ENCODE data around the gene SPTLC2.
A peak's percentile ranks its signal among the peaks of the same experiment; 100 is the strongest.
"Not testable (repeated sequence)": the region's sequence is repeated elsewhere in the genome, so short reads cannot be mapped to it uniquely, and the experiment has no call there.

SPTLC2 gene

DNA sequence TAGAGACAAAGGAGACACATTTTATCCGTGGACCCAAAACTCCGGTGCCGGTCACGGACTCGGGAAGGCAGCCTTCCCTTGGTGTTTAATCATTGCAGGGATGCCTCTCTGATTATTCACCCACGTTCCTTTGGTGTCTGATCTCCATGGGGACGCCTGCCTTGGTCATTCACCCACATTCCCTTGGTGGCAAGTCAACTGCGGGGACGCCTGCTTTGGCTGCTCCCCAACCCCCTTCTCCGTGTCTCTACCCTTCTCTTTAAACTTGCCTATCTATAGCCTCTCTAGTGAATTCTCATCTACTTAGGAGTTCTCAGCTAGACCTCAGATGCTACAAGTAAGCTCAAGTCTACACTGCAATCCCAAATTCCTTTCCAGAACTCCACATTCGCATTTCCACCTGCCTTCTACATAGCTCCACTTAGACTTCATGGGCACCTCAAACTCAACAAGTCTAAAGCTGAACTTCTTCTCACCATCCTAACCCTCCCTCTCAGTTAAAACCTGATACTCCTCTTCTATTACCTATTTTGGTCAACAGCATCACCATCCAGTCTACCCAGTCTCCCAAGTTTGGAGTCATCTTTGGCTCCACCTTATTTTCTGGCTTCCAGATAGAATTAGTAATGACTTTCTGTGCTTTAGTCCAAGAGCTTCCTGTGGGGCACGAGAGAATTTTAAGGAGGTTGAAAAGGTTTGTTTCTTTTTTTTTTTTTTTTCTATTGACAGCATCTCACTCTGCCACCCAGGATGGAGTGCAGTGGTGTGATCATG, 14.4 kb downstream of the SPTLC2 start:
- no peaks in the 10 kb centered on the region for H3K36me3 ChIP-seq (ENCODE audit: control insufficient read depth, insufficient read depth, low read length)
- no peaks in the 10 kb centered on the region for H3K27me3 ChIP-seq (ENCODE audit: control insufficient read depth, insufficient read depth, low read length)
- H3K9ac ChIP-seq (ENCODE audit: low read length): no peak overlapping the region
- H3K9me3 ChIP-seq (ENCODE audit: control insufficient read depth, low read length): no peaks in the 10 kb centered on the region
- H3K4me3 ChIP-seq (ENCODE audit: low read length): no peak overlapping the region
- H3K4me1 ChIP-seq (ENCODE audit: control insufficient read depth, insufficient read depth, low read length): peaks cover 69% of the 10 kb centered on the region

DNA sequence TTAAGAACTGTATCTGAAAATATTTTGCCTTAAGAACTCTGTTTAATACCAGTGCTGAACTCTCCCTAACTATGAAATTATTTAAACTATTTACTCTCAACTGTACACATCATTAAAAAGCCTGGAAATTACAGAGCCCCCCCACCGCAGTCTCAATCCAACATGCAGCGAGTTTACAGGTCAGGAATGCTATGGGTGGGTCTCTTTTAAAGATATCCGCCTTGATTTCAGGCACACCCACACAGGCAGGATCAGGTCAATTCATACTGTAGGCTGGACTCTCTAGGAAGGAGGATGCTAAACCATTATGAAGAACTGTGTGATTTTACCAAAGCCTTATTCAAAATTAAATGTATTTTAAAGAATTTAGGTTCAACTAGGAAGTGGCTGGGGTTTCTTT, 16.5 kb downstream of the SPTLC2 start:
- peak overlapping the region; percentile 7 for H3K9ac ChIP-seq (ENCODE audit: low read length)
- H3K9me3 ChIP-seq (ENCODE audit: control insufficient read depth, low read length): no peaks in the 10 kb centered on the region
- H3K4me3 ChIP-seq (ENCODE audit: low read length): no peak overlapping the region
- H3K27me3 ChIP-seq (ENCODE audit: control insufficient read depth, insufficient read depth, low read length): no peaks in the 10 kb centered on the region
- no peaks in the 10 kb centered on the region for H3K36me3 ChIP-seq (ENCODE audit: control insufficient read depth, insufficient read depth, low read length)
- H3K4me1 ChIP-seq (ENCODE audit: control insufficient read depth, insufficient read depth, low read length): peaks cover 51% of the 10 kb centered on the region

DNA sequence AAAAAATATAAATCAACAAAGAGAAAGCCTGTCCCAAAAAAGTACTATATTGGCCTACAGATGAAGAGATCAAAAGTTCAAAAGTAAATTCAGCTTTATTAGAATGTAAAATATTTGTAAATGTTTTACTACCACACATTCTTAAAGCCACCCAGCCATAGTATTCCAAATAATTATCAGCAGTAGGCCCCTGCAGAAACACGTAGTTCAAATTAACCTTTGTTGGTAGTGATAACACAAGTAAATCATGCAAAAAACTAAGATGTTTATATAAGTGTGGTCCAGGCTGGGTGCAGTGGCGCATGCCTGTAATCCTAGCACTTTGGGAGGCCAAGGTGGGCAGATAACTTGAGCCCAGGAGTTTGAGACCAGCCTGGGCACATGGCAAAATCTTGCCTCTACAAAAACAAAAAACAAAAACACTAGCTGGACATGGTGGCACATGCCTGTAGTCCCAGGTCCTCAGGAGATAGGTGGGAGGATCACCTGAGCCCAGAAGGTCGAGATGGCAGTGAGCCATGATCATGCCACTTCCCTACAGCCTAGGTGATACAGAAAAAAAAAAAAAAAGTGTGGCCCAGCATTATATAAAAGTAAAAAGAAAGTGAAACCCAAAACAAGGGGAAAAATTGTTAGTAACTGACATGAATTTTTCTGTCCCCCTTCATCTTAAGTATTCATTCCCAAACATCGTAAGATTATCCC, 17.9 kb downstream of the SPTLC2 start:
- H3K9me3 ChIP-seq (ENCODE audit: control insufficient read depth, low read length): no peaks in the 10 kb centered on the region
- H3K4me1 ChIP-seq (ENCODE audit: control insufficient read depth, insufficient read depth, low read length): peaks cover 53% of the 10 kb centered on the region
- no peaks in the 10 kb centered on the region for H3K36me3 ChIP-seq (ENCODE audit: control insufficient read depth, insufficient read depth, low read length)
- H3K4me3 ChIP-seq (ENCODE audit: low read length): no peak overlapping the region
- H3K27me3 ChIP-seq (ENCODE audit: control insufficient read depth, insufficient read depth, low read length): no peaks in the 10 kb centered on the region
- no peak overlapping the region for H3K9ac ChIP-seq (ENCODE audit: low read length)

DNA sequence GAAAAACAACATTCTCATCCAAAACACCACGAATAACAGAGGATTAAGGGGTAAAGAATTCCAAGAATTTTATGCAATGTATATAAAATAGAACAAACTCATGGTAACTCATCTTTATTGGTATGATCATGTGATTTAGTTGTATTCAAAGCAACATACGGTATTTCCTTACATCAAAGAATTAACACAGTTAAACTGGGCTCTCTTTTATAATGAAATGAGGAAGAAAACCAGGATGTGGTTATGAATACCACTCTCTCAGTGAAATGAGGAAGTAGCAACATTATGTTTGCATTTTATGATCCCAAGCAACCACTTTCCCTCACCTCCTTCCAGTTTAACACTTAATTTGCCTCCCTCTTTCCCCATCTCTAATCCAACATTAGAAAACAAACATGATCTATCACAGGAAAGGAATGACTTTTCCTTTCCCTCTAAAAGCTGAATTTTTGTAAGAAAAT, 22.9 kb downstream of the SPTLC2 start:
- Histone ChIP-seq H3K4me1 (ENCODE audit: control insufficient read depth, insufficient read depth, low read length) (peaks cover 27% of the 10 kb centered on the region), H3K36me3 (ENCODE audit: control insufficient read depth, insufficient read depth, low read length) (no peaks in the 10 kb centered on the region), H3K9ac (ENCODE audit: low read length) (peak overlapping the region; percentile 53)

DNA sequence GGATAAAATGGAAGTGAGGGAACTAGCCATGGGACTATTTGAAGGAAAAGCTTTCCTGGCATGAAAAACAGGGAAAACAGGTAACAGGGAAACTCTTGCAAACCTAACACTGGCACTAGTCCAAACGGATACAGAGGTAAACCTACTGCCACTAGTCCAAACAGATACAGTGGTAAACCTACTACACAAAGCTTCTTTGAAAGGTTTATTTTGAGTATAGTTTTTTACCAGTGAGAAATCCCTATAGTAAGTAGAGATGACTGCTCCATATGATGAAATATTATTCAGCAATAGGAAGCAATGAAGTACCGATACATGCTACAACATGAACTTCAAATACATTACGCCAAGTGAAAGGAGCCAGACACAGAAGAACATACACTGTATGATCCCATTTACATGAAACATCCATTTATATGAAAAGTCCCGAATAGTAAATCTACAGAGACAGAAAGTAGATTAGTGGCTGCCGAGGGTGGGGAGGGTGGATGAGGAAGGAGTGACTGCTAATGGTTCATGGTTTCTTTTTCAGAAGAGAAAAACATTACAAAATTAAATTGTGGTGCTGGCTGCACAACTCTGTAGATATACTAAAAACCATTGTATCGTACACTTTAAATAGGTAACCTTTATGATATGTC, 25.5 kb downstream of the SPTLC2 start:
- H3K9ac ChIP-seq (ENCODE audit: low read length): no peak overlapping the region
- no peak overlapping the region for H3K4me3 ChIP-seq (ENCODE audit: low read length)
- no peaks in the 10 kb centered on the region for H3K27me3 ChIP-seq (ENCODE audit: control insufficient read depth, insufficient read depth, low read length)
- no peaks in the 10 kb centered on the region for H3K36me3 ChIP-seq (ENCODE audit: control insufficient read depth, insufficient read depth, low read length)
- H3K4me1 ChIP-seq (ENCODE audit: control insufficient read depth, insufficient read depth, low read length): peaks cover 27% of the 10 kb centered on the region
- no peaks in the 10 kb centered on the region for H3K9me3 ChIP-seq (ENCODE audit: control insufficient read depth, low read length)

More for the DNA sequence above, 22.9 kb downstream of the SPTLC2 start:
- Histone ChIP-seq H3K9me3 (ENCODE audit: control insufficient read depth, low read length) (no peaks in the 10 kb centered on the region), H3K27me3 (ENCODE audit: control insufficient read depth, insufficient read depth, low read length) (no peaks in the 10 kb centered on the region), H3K4me3 (ENCODE audit: low read length) (no peak overlapping the region)

DNA sequence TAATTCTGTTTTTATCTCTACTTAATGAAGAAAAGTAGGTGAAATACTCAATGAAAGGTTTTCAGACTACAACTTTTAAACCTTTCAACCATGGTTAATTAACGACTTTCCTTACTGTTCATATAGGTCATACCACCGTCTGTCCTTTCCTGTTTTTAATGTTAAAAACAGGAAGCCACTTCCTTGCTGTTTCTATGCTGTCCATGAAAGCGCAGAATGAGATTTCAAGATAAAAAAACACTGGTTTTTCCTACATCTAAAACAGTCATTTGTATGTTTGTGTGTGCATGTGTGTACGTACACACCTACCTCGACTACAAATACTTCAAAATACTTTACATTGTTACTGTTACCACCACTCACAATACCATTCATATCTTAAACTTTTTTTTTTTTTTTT, 27.3 kb downstream of the SPTLC2 start:
- Histone ChIP-seq H3K4me3 (ENCODE audit: low read length) (no peak overlapping the region), H3K36me3 (ENCODE audit: control insufficient read depth, insufficient read depth, low read length) (no peaks in the 10 kb centered on the region), H3K9me3 (ENCODE audit: control insufficient read depth, low read length) (no peaks in the 10 kb centered on the region), H3K4me1 (ENCODE audit: control insufficient read depth, insufficient read depth, low read length) (peaks cover 24% of the 10 kb centered on the region), H3K9ac (ENCODE audit: low read length) (no peak overlapping the region), H3K27me3 (ENCODE audit: control insufficient read depth, insufficient read depth, low read length) (no peaks in the 10 kb centered on the region)

DNA sequence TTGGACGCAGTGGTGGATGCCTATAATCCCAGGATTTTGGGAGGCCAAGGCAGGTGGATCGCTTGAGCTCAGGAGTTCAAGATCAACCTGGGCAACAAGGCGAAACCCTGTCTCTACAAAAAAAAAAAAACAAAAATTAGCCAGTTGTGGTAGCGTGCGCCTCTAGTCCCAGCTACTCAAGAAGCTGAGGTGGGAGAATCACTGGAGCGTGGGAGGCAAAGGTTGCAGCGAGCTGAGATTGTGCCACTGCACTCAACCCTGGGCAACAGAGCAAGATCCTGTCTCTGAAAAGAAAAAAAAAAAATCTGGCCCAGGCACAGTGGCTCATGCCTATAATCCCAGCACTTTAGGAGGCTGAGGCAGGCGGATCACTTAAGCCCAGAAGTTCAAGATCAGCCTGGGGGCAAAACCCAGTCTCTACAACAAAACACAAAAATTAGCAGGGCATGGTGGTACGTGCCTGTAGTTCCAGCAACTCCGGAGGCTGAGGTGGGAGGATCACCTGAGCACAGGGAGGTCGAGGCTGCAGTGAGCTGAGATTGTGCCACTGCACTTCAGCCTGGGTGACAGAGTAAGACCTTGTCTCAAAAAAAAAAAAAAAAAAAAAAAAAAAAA, 27.9 kb downstream of the SPTLC2 start:
- H3K27me3 ChIP-seq (ENCODE audit: control insufficient read depth, insufficient read depth, low read length); H3K9ac ChIP-seq (ENCODE audit: low read length); H3K36me3 ChIP-seq (ENCODE audit: control insufficient read depth, insufficient read depth, low read length); H3K9me3 ChIP-seq (ENCODE audit: control insufficient read depth, low read length); H3K4me3 ChIP-seq (ENCODE audit: low read length): not testable (repeated sequence)
- H3K4me1 ChIP-seq (ENCODE audit: control insufficient read depth, insufficient read depth, low read length): peaks cover 18% of the 10 kb centered on the region

DNA sequence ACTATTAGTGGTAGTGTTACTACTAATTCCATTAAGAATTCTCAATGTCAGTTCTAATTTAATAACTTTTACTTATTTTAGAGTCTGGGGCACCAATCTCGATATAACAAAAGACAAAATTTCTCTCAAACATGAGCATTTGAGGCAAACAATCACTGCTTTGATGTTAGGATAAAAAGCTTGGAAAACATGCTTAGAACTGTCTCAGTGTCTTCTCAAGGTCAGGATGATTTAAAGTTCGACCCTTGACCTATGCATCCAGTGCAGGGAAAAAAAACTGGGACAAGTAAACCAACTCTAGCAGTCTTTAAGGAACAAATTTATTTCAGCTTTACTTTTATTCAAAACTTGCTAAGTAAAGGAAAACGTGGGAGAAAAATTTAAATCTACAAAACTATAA, 31.1 kb downstream of the SPTLC2 start:
- Histone ChIP-seq H3K4me3 (ENCODE audit: low read length) (no peak overlapping the region), H3K9me3 (ENCODE audit: control insufficient read depth, low read length) (no peaks in the 10 kb centered on the region), H3K36me3 (ENCODE audit: control insufficient read depth, insufficient read depth, low read length) (no peaks in the 10 kb centered on the region), H3K27me3 (ENCODE audit: control insufficient read depth, insufficient read depth, low read length) (no peaks in the 10 kb centered on the region), H3K4me1 (ENCODE audit: control insufficient read depth, insufficient read depth, low read length) (peaks cover 16% of the 10 kb centered on the region), H3K9ac (ENCODE audit: low read length) (no peak overlapping the region)

DNA sequence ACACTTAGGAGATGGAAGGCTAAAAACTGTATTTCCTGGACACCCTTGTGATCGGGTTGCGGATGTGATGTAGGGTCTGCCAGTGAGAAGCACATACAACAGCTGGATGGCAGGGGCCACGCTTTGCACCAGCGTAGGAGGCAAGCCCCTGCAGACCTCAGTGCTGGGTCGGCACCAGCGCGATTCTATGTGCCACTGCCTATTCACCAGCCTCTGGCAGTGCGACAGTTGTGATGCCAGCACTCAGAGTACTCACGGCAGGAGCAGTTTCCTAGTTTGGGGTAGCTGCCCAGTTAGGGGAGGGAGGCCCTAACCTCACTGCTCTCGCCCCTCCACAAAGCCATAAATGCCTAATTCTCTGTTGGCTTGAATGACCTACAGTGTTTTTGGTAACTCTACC, 31.6 kb downstream of the SPTLC2 start:
- H3K27me3 ChIP-seq (ENCODE audit: control insufficient read depth, insufficient read depth, low read length): no peaks in the 10 kb centered on the region

DNA sequence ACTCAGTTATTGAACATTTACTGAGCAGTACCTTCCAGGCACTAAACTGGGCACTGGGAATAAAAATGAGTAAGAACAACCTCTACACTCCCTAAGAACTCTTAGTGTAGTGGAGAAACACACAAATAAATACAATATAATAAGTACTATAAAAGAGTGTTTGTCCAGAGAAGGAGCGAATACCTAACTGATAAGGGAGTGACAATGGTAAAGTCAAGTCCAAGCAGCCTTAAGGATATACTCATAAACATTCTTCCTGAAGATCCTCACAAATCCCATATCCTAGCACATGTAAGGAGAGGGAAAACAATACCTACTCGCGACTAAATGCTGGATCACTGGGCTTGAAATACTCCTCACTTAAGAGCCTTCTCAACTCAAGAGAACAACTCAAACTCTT, 32.8 kb downstream of the SPTLC2 start:
- Histone ChIP-seq H3K4me3 (ENCODE audit: low read length) (no peak overlapping the region), H3K27me3 (ENCODE audit: control insufficient read depth, insufficient read depth, low read length) (no peaks in the 10 kb centered on the region), H3K9me3 (ENCODE audit: control insufficient read depth, low read length) (no peaks in the 10 kb centered on the region), H3K4me1 (ENCODE audit: control insufficient read depth, insufficient read depth, low read length) (peaks cover 10% of the 10 kb centered on the region), H3K9ac (ENCODE audit: low read length) (no peak overlapping the region), H3K36me3 (ENCODE audit: control insufficient read depth, insufficient read depth, low read length) (no peaks in the 10 kb centered on the region)

More for the DNA sequence above, 31.6 kb downstream of the SPTLC2 start:
- no peaks in the 10 kb centered on the region for H3K36me3 ChIP-seq (ENCODE audit: control insufficient read depth, insufficient read depth, low read length)
- no peaks in the 10 kb centered on the region for H3K9me3 ChIP-seq (ENCODE audit: control insufficient read depth, low read length)
- peaks cover 11% of the 10 kb centered on the region for H3K4me1 ChIP-seq (ENCODE audit: control insufficient read depth, insufficient read depth, low read length)
- no peak overlapping the region for H3K9ac ChIP-seq (ENCODE audit: low read length)
- H3K4me3 ChIP-seq (ENCODE audit: low read length): no peak overlapping the region

DNA sequence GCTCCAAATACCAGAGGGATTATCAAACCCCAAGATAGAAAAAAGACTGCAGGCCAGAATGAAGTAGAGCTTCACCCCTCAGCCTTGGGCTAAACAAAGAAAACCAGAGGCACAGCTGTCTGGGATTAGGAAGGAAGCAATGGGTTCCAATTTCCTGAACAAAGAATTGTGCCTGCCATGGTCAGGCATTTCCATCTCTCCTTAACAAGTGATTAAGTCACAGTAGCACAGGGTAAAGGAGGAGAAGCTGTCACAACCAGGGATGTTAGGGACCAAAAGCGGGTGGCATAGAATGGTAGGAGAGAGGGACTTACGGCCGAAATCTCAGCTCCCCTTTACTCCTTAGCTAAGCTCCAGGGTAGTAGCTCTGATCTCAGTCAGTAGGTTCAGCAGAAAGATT, 33.9 kb downstream of the SPTLC2 start:
- H3K27me3 ChIP-seq (ENCODE audit: control insufficient read depth, insufficient read depth, low read length): no peaks in the 10 kb centered on the region
- no peaks in the 10 kb centered on the region for H3K36me3 ChIP-seq (ENCODE audit: control insufficient read depth, insufficient read depth, low read length)
- H3K4me1 ChIP-seq (ENCODE audit: control insufficient read depth, insufficient read depth, low read length): peaks cover 6% of the 10 kb centered on the region
- no peak overlapping the region for H3K4me3 ChIP-seq (ENCODE audit: low read length)
- H3K9ac ChIP-seq (ENCODE audit: low read length): no peak overlapping the region
- no peaks in the 10 kb centered on the region for H3K9me3 ChIP-seq (ENCODE audit: control insufficient read depth, low read length)
